Measurements from ENCODE around the gene BDNF. TPM values are rescaled to one million over a fixed set of nuclear protein-coding genes. Genes with fewer than 3 reads are reported as not detected.
A peak's percentile ranks its signal among the peaks of the same experiment; 100 is the strongest.

The BDNF gene
- total and polyA plus RNA-seq, 4 donors, result 0.03 to 0.28 (median 0.07) TPM

DNA sequence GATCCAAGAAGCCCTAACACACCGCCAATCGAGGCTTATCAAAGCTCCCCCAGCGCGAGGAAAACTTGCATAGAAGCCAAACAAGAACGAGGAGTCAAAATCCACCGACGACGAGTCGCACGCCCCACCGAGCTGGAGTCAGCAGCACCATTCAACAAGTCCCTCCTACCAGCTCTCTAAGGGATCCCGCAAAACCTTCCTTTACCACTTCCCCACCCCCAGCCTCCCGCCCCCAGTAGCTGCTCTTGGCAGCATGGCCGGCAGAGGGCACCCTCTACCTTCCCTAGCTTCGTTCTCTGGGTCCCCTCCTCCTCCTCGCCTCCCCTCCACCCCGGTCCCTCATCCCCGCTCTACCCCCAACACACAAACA lies 1.4 kb downstream of the BDNF start:
- no peak overlapping the region for H3K9ac ChIP-seq (ENCODE audit: low read depth in 1 of 2, low read length in 2 of 2)
- peaks cover 11 to 31% (median 27%) of the 10 kb centered on the region in 4 donors for H3K4me1 ChIP-seq (ENCODE audit: control insufficient read depth in 4 of 4, insufficient read depth in 4 of 4, low read length in 3 of 4)
- no peak overlapping the region for H3K27ac ChIP-seq (ENCODE audit: low read depth in 1 of 2, low read length in 2 of 2)
- peak; percentile 75 for DNase-seq (ENCODE audit: low spot score)
- H3K9me3 ChIP-seq (ENCODE audit: control insufficient read depth in 4 of 4, low read length in 3 of 4), result no peaks in the 10 kb centered on the region
- H3K27me3 ChIP-seq (ENCODE audit: control insufficient read depth in 4 of 4, insufficient read depth in 4 of 4, low read length in 3 of 4), result peaks cover 0 to 12% (median 5%) of the 10 kb centered on the region in 4 donors
- 2% methylated on average over 18 of the region's 18 CpGs for WGBS
- H3K36me3 ChIP-seq (ENCODE audit: control insufficient read depth in 4 of 4, insufficient read depth in 3 of 4, low read depth in 1 of 4, low read length in 3 of 4), result no peaks in the 10 kb centered on the region
- H3K4me3 ChIP-seq (ENCODE audit: low read depth in 1 of 3, low read length in 3 of 3), result peak overlapping the region in 1 of 3 donors; percentile 67
- TF ChIP-seq, protein P1, sequence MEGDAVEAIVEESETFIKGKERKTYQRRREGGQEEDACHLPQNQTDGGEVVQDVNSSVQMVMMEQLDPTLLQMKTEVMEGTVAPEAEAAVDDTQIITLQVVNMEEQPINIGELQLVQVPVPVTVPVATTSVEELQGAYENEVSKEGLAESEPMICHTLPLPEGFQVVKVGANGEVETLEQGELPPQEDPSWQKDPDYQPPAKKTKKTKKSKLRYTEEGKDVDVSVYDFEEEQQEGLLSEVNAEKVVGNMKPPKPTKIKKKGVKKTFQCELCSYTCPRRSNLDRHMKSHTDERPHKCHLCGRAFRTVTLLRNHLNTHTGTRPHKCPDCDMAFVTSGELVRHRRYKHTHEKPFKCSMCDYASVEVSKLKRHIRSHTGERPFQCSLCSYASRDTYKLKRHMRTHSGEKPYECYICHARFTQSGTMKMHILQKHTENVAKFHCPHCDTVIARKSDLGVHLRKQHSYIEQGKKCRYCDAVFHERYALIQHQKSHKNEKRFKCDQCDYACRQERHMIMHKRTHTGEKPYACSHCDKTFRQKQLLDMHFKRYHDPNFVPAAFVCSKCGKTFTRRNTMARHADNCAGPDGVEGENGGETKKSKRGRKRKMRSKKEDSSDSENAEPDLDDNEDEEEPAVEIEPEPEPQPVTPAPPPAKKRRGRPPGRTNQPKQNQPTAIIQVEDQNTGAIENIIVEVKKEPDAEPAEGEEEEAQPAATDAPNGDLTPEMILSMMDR (IDR thresholded peaks at IDR 0.05; ENCODE audit: low read depth, low read length, missing input control), result peak; percentile 63
- TF ChIP-seq HNF4A (conservative IDR thresholded peaks at IDR 0.05) (no peak), YY1 (IDR thresholded peaks at IDR 0.05) (no peak), RAD21 (IDR thresholded peaks at IDR 0.05) (peak; percentile 77 to 85)

DNA sequence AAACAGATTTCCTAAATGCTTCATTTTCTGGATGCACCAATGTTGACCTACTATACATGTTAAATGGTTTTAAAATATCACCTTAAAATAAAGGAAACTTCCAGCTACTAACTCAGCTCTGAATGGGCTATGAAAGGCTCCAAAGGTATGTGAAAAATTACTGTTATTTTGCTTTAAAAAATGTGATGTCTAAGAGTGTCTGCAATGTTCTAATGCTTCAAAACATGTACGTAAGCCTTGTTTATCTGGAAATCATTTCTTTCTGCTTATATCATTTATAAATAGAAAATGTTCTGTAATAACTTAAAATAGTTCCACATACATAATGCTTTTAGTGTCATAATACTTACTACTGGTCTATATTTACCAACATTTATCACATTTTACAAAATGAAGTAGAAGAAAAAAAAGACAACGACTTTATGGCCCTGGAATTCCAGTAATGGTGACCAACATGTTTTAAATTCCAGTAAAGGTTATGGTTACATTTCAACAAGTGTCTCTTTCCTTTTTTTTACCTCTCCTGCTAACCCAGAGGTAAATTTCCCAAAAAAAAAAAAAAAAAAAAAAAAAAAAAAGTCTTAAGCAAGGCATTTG lies 2.5 kb downstream of the BDNF start:
- no peak for DNase-seq (ENCODE audit: low spot score)
- TF ChIP-seq JUND (IDR thresholded peaks at IDR 0.05), result no peak
- TF ChIP-seq, protein P1 (IDR thresholded peaks at IDR 0.05; ENCODE audit: low read depth, low read length, missing input control), result no peak
- TF ChIP-seq FOXA1 (IDR thresholded peaks at IDR 0.05), result no peak
- no peak for TF ChIP-seq FOXA2 (IDR thresholded peaks at IDR 0.05)
- no peak for TF ChIP-seq SP1 (IDR thresholded peaks at IDR 0.05)
- TF ChIP-seq NR2F2 (IDR thresholded peaks at IDR 0.05), result no peak
- no peak for TF ChIP-seq EGR1 (IDR thresholded peaks at IDR 0.05; ENCODE audit: low read depth in 2 of 2)
- no peak for TF ChIP-seq HNF4G (IDR thresholded peaks at IDR 0.05)
- TF ChIP-seq, protein P2, sequence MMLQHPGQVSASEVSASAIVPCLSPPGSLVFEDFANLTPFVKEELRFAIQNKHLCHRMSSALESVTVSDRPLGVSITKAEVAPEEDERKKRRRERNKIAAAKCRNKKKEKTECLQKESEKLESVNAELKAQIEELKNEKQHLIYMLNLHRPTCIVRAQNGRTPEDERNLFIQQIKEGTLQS (IDR thresholded peaks at IDR 0.05), result no peak
- TF ChIP-seq, protein P3, sequence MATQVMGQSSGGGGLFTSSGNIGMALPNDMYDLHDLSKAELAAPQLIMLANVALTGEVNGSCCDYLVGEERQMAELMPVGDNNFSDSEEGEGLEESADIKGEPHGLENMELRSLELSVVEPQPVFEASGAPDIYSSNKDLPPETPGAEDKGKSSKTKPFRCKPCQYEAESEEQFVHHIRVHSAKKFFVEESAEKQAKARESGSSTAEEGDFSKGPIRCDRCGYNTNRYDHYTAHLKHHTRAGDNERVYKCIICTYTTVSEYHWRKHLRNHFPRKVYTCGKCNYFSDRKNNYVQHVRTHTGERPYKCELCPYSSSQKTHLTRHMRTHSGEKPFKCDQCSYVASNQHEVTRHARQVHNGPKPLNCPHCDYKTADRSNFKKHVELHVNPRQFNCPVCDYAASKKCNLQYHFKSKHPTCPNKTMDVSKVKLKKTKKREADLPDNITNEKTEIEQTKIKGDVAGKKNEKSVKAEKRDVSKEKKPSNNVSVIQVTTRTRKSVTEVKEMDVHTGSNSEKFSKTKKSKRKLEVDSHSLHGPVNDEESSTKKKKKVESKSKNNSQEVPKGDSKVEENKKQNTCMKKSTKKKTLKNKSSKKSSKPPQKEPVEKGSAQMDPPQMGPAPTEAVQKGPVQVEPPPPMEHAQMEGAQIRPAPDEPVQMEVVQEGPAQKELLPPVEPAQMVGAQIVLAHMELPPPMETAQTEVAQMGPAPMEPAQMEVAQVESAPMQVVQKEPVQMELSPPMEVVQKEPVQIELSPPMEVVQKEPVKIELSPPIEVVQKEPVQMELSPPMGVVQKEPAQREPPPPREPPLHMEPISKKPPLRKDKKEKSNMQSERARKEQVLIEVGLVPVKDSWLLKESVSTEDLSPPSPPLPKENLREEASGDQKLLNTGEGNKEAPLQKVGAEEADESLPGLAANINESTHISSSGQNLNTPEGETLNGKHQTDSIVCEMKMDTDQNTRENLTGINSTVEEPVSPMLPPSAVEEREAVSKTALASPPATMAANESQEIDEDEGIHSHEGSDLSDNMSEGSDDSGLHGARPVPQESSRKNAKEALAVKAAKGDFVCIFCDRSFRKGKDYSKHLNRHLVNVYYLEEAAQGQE (IDR thresholded peaks at IDR 0.05), result no peak
- no peak for TF ChIP-seq RXRA (IDR thresholded peaks at IDR 0.05)
- no peak for TF ChIP-seq RAD21 (IDR thresholded peaks at IDR 0.05)
- no peak for TF ChIP-seq TAF1 (conservative IDR thresholded peaks at IDR 0.05)
- no peak for TF ChIP-seq GABPA (IDR thresholded peaks at IDR 0.05 in 1 of 2, conservative IDR thresholded peaks at IDR 0.05 in 1 of 2)
- peaks cover 11 to 31% (median 27%) of the 10 kb centered on the region in 4 donors for H3K4me1 ChIP-seq (ENCODE audit: control insufficient read depth in 4 of 4, insufficient read depth in 4 of 4, low read length in 3 of 4)
- no peaks in the 10 kb centered on the region for H3K36me3 ChIP-seq (ENCODE audit: control insufficient read depth in 4 of 4, insufficient read depth in 3 of 4, low read depth in 1 of 4, low read length in 3 of 4)
- no peak overlapping the region for H3K9ac ChIP-seq (ENCODE audit: low read depth in 1 of 2, low read length in 2 of 2)
- 70% methylated on average over 2 of the region's 2 CpGs for whole genome bisulfite sequencing
- H3K27me3 ChIP-seq (ENCODE audit: control insufficient read depth in 4 of 4, insufficient read depth in 4 of 4, low read length in 3 of 4), result peaks cover 0 to 12% (median 5%) of the 10 kb centered on the region in 4 donors
- H3K9me3 ChIP-seq (ENCODE audit: control insufficient read depth in 4 of 4, low read length in 3 of 4), result no peaks in the 10 kb centered on the region
- no peak overlapping the region for H3K27ac ChIP-seq (ENCODE audit: low read depth in 1 of 2, low read length in 2 of 2)
- H3K4me3 ChIP-seq (ENCODE audit: low read depth in 1 of 3, low read length in 3 of 3), result no peak overlapping the region

All from liver (tissue), 9 donors.